DMS53 (cell line): ENCODE data around the gene ANTXRL.
"Not testable (repeated sequence)": the region's sequence is repeated elsewhere in the genome, so short reads cannot be mapped to it uniquely, and the experiment has no call there.

Source experiments
- DNase-seq: peaks from one replicate; lab custom pipeline; 2025; lab: John Stamatoyannopoulos, UW

Gene ANTXRL

GRCh38 chr10:46286991-46287693, at the start of gene ANTXRL:
Gene ANTXRL (plus strand): TSS chr10:46286997. CDS start chr10:46287263, 266 bp downstream.
- no peak for DNase-seq

GRCh38 chr10:46237815-46238510, 48.8 kb upstream of the ANTXRL start:
- DNase-seq: no peak

GRCh38 chr10:46239247-46239646, 47.5 kb upstream of the ANTXRL start:
- no peak for DNase-seq

GRCh38 chr10:46239993-46240683, 46.7 kb upstream of the ANTXRL start:
- no peak for DNase-seq

- DNase-seq: no peak
Measured at GRCh38 chr10:46240684-46241565, 45.9 kb upstream of the ANTXRL start.

- DNase-seq: no peak
Measured at GRCh38 chr10:46245381-46245900, 41.4 kb upstream of the ANTXRL start.

GRCh38 chr10:46246400-46247180, 40.2 kb upstream of the ANTXRL start:
- DNase-seq: not testable (repeated sequence)

- no peak for DNase-seq
Measured at GRCh38 chr10:46247181-46247475, 39.7 kb upstream of the ANTXRL start.

GRCh38 chr10:46247808-46248569, 38.8 kb upstream of the ANTXRL start:
- no peak for DNase-seq

GRCh38 chr10:46248651-46249146, 38.1 kb upstream of the ANTXRL start:
- DNase-seq: no peak

- DNase-seq: not testable (repeated sequence)
Measured at GRCh38 chr10:46249617-46250344, 37.0 kb upstream of the ANTXRL start.

GRCh38 chr10:46250481-46250880, 36.3 kb upstream of the ANTXRL start:
- DNase-seq: no peak

- no peak for DNase-seq
Measured at GRCh38 chr10:46250898-46251856, 35.6 kb upstream of the ANTXRL start.

GRCh38 chr10:46251857-46252847, 34.6 kb upstream of the ANTXRL start:
- no peak for DNase-seq

GRCh38 chr10:46253076-46254006, 33.5 kb upstream of the ANTXRL start:
- DNase-seq: no peak

- DNase-seq: no peak
Measured at GRCh38 chr10:46254007-46254383, 32.8 kb upstream of the ANTXRL start.
